ENCODE measurements around the gene NDUFB2.

DNA sequence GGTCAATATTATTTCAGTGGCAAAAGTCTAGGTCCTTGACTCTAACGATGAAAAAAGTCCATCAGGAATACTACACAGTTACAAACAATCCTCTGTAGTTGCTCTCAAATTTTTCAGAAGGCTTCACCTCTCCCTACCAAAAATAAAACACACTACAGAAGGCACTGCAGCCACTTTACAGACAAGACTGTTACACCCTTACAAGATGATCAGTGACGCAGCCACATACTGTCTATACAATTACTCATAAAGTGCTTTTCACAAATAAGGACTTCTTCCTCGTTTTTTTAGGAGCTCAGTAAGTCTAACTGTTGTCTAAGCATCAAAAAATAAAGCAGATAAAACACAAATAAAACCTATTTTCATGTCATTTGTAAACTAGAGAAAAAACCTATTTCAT, 27.1 kb downstream of the NDUFB2 start:
- TF ChIP-seq CTBP1 (IDR thresholded peaks at IDR 0.05; ENCODE audit: borderline replicate concordance): no peak
- no peak for TF ChIP-seq BHLHE40 (IDR thresholded peaks at IDR 0.05; ENCODE audit: borderline replicate concordance)
- no peak for TF ChIP-seq SUZ12 (IDR thresholded peaks at IDR 0.05)
- no peak for TF ChIP-seq SP1 (IDR thresholded peaks at IDR 0.05)
- TF ChIP-seq FOXA1 (IDR thresholded peaks at IDR 0.05): no peak
- TF ChIP-seq LEF1 (IDR thresholded peaks at IDR 0.05; ENCODE audit: borderline replicate concordance): no peak
- TF ChIP-seq, protein P1, sequence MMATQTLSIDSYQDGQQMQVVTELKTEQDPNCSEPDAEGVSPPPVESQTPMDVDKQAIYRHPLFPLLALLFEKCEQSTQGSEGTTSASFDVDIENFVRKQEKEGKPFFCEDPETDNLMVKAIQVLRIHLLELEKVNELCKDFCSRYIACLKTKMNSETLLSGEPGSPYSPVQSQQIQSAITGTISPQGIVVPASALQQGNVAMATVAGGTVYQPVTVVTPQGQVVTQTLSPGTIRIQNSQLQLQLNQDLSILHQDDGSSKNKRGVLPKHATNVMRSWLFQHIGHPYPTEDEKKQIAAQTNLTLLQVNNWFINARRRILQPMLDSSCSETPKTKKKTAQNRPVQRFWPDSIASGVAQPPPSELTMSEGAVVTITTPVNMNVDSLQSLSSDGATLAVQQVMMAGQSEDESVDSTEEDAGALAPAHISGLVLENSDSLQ (IDR thresholded peaks at IDR 0.05): no peak
- no peak for TF ChIP-seq ELF4 (IDR thresholded peaks at IDR 0.05)
- no peak for TF ChIP-seq ARNT (IDR thresholded peaks at IDR 0.05)
- no peak for TF ChIP-seq FOXM1 (IDR thresholded peaks at IDR 0.05; ENCODE audit: borderline replicate concordance)
- TF ChIP-seq TARDBP (IDR thresholded peaks at IDR 0.05): no peak
- no peak for TF ChIP-seq NFRKB (IDR thresholded peaks at IDR 0.05)
- TF ChIP-seq ZNF384 (IDR thresholded peaks at IDR 0.05): no peak
- TF ChIP-seq FOXK2 (IDR thresholded peaks at IDR 0.05): no peak
